Effector memory CD8-positive, alpha-beta T cell (primary cell): ENCODE data around the gene HTT.
A peak's percentile ranks its signal among the peaks of the same experiment; 100 is the strongest.

ENCODE experiments used
- ATAC-seq: fragments of 150-1000 bp; cut with Tn5 transposase; replicated peaks from 2 replicates; pipeline ENCODE4 v1.10.0; 2021; ENCODE audit warnings: mild to moderate bottlenecking, moderate library complexity
- DNase-seq, 3 experiments: peaks; one replicate each; pipeline ENCODE4 v3.0.0; 2021
- H3K27ac Mint-ChIP-seq, 2 donors: one replicate each; pipeline ENCODE4 v1.8.0; 2022; ENCODE audit warnings: mild to moderate bottlenecking in 2 of 2, mixed read lengths in 2 of 2, moderate library complexity in 2 of 2
- H3K27me3 Mint-ChIP-seq, 2 donors: one replicate each; pipeline ENCODE4 v1.8.0; 2022; ENCODE audit warnings: mixed read lengths in 2 of 2
- H3K36me3 Mint-ChIP-seq: one replicate; pipeline ENCODE4 v1.8.0; 2022; ENCODE audit warnings: mild to moderate bottlenecking, moderate library complexity, mixed read lengths; ENCODE audit not compliant: insufficient read depth
- H3K4me1 Mint-ChIP-seq, 2 donors: one replicate each; pipeline ENCODE4 v1.8.0; 2022; ENCODE audit warnings: low read depth in 2 of 2, mixed read lengths in 2 of 2
- H3K4me3 Mint-ChIP-seq, 2 donors: one replicate each; pipeline ENCODE4 v1.8.0; 2022; ENCODE audit warnings: mild to moderate bottlenecking in 2 of 2, mixed read lengths in 2 of 2, moderate library complexity in 2 of 2
- H3K9me3 Mint-ChIP-seq, 2 donors: one replicate each; pipeline ENCODE4 v1.8.0; 2022; ENCODE audit warnings: mixed read lengths in 2 of 2

HTT gene

GRCh38 chr4:3108211-3108610 lies 33.7 kb downstream of the HTT start:
- Mint-ChIP-seq H3K27ac (no peak overlapping the region), H3K9me3 (no peaks in the 10 kb centered on the region), H3K36me3 (peaks cover 61% of the 10 kb centered on the region), H3K4me3 (no peak overlapping the region), H3K27me3 (no peaks in the 10 kb centered on the region), H3K4me1 (peaks cover 8 to 9% of the 10 kb centered on the region in 2 donors)
- ATAC-seq, result no peak
- no peak for DNase-seq

GRCh38 chr4:3111461-3111860 lies 37.0 kb downstream of the HTT start:
- ATAC-seq, result no peak
- Mint-ChIP-seq H3K27ac (no peak overlapping the region), H3K36me3 (peaks cover 68% of the 10 kb centered on the region), H3K4me1 (peaks cover 6 to 8% of the 10 kb centered on the region in 2 donors), H3K9me3 (no peaks in the 10 kb centered on the region), H3K27me3 (no peaks in the 10 kb centered on the region), H3K4me3 (no peak overlapping the region)
- no peak for DNase-seq

GRCh38 chr4:3112201-3112600 lies 37.7 kb downstream of the HTT start:
- H3K36me3 Mint-ChIP-seq, result peaks cover 67% of the 10 kb centered on the region
- H3K27me3 Mint-ChIP-seq, result no peaks in the 10 kb centered on the region
- DNase-seq, result no peak
- H3K27ac Mint-ChIP-seq, result no peak overlapping the region
- peaks cover 3 to 6% of the 10 kb centered on the region in 2 donors for H3K4me1 Mint-ChIP-seq
- no peak for ATAC-seq
- no peaks in the 10 kb centered on the region for H3K9me3 Mint-ChIP-seq
- H3K4me3 Mint-ChIP-seq, result no peak overlapping the region

GRCh38 chr4:3112609-3113469 lies 38.4 kb downstream of the HTT start:
- Mint-ChIP-seq H3K4me1 (peaks cover 3 to 6% of the 10 kb centered on the region in 2 donors), H3K27ac (no peak overlapping the region), H3K4me3 (no peak overlapping the region), H3K36me3 (peaks cover 67% of the 10 kb centered on the region), H3K27me3 (no peaks in the 10 kb centered on the region), H3K9me3 (no peaks in the 10 kb centered on the region)
- ATAC-seq (no peak), DNase-seq (no peak)

- peaks cover 3 to 6% of the 10 kb centered on the region in 2 donors for H3K4me1 Mint-ChIP-seq
- H3K4me3 Mint-ChIP-seq, result no peak overlapping the region
- H3K9me3 Mint-ChIP-seq, result no peaks in the 10 kb centered on the region
- peaks cover 54% of the 10 kb centered on the region for H3K36me3 Mint-ChIP-seq
- no peak for DNase-seq
- no peak for ATAC-seq
- H3K27ac Mint-ChIP-seq, result no peak overlapping the region
- H3K27me3 Mint-ChIP-seq, result no peaks in the 10 kb centered on the region
These were observed 39.9 kb downstream of the HTT start for GRCh38 chr4:3114377-3114776.

GRCh38 chr4:3115637-3116270 lies 41.3 kb downstream of the HTT start:
- DNase-seq (no peak), ATAC-seq (no peak)
- no peak overlapping the region for H3K4me3 Mint-ChIP-seq
- H3K36me3 Mint-ChIP-seq, result peaks cover 52% of the 10 kb centered on the region
- H3K9me3 Mint-ChIP-seq, result no peaks in the 10 kb centered on the region
- no peak overlapping the region for H3K27ac Mint-ChIP-seq
- no peaks in the 10 kb centered on the region for H3K27me3 Mint-ChIP-seq
- H3K4me1 Mint-ChIP-seq, result peaks cover 3% of the 10 kb centered on the region in 2 donors

- Mint-ChIP-seq H3K4me1 (peaks cover 3% of the 10 kb centered on the region in 2 donors), H3K4me3 (no peak overlapping the region), H3K27me3 (no peaks in the 10 kb centered on the region), H3K27ac (no peak overlapping the region), H3K9me3 (no peaks in the 10 kb centered on the region), H3K36me3 (peaks cover 57% of the 10 kb centered on the region)
- DNase-seq, result no peak
- no peak for ATAC-seq
These were observed 42.5 kb downstream of the HTT start for GRCh38 chr4:3116955-3117354.

GRCh38 chr4:3118312-3118711 lies 43.8 kb downstream of the HTT start:
- Mint-ChIP-seq H3K27me3 (no peaks in the 10 kb centered on the region), H3K36me3 (peaks cover 56% of the 10 kb centered on the region), H3K4me1 (peaks cover 0 to 2% of the 10 kb centered on the region in 2 donors), H3K9me3 (no peaks in the 10 kb centered on the region), H3K27ac (peak overlapping the region in 1 of 2 donors; percentile 47), H3K4me3 (no peak overlapping the region)
- no peak for DNase-seq
- no peak for ATAC-seq

- Mint-ChIP-seq H3K4me3 (no peak overlapping the region), H3K4me1 (peaks cover 0 to 2% of the 10 kb centered on the region in 2 donors), H3K27me3 (no peaks in the 10 kb centered on the region), H3K27ac (no peak overlapping the region), H3K9me3 (no peaks in the 10 kb centered on the region), H3K36me3 (peaks cover 55% of the 10 kb centered on the region)
- ATAC-seq (no peak), DNase-seq (no peak)
These were observed 45.0 kb downstream of the HTT start for GRCh38 chr4:3119464-3119863.

GRCh38 chr4:3121110-3121509 lies 46.6 kb downstream of the HTT start:
- H3K4me1 Mint-ChIP-seq, result peaks cover 0 to 2% of the 10 kb centered on the region in 2 donors
- H3K9me3 Mint-ChIP-seq, result no peaks in the 10 kb centered on the region
- H3K27ac Mint-ChIP-seq, result peak overlapping the region in 1 of 2 donors; percentile 29
- peaks cover 55% of the 10 kb centered on the region for H3K36me3 Mint-ChIP-seq
- DNase-seq, result no peak
- no peak overlapping the region for H3K4me3 Mint-ChIP-seq
- no peaks in the 10 kb centered on the region for H3K27me3 Mint-ChIP-seq
- ATAC-seq, result no peak

GRCh38 chr4:3121596-3121995 lies 47.1 kb downstream of the HTT start:
- Mint-ChIP-seq H3K4me3 (no peak overlapping the region), H3K27me3 (no peaks in the 10 kb centered on the region), H3K27ac (no peak overlapping the region), H3K36me3 (peaks cover 51% of the 10 kb centered on the region), H3K4me1 (peaks cover 0 to 2% of the 10 kb centered on the region in 2 donors), H3K9me3 (no peaks in the 10 kb centered on the region)
- DNase-seq, result no peak
- no peak for ATAC-seq

- ATAC-seq (no peak), DNase-seq (no peak)
- Mint-ChIP-seq H3K36me3 (peaks cover 51% of the 10 kb centered on the region), H3K9me3 (no peaks in the 10 kb centered on the region), H3K27ac (peak overlapping the region in 1 of 2 donors; percentile 75), H3K4me1 (peaks cover 0 to 2% of the 10 kb centered on the region in 2 donors), H3K4me3 (no peak overlapping the region), H3K27me3 (no peaks in the 10 kb centered on the region)
These were observed 47.6 kb downstream of the HTT start for GRCh38 chr4:3122081-3122563.

- no peaks in the 10 kb centered on the region for H3K27me3 Mint-ChIP-seq
- peaks cover 56% of the 10 kb centered on the region for H3K36me3 Mint-ChIP-seq
- DNase-seq (no peak), ATAC-seq (no peak)
- peak overlapping the region in 1 of 2 donors; percentile 38 for H3K27ac Mint-ChIP-seq
- H3K4me3 Mint-ChIP-seq, result no peak overlapping the region
- no peaks in the 10 kb centered on the region for H3K9me3 Mint-ChIP-seq
- H3K4me1 Mint-ChIP-seq, result peaks cover 0 to 2% of the 10 kb centered on the region in 2 donors
These were observed 48.7 kb downstream of the HTT start for GRCh38 chr4:3123181-3123671.
